ENCODE measurements around the gene CBR4.

CBR4 gene

GRCh38 chr4:169013396-169013795 is 3.3 kb upstream of the CBR4 start:
- Histone ChIP-seq H3K4me3 (ENCODE audit: low read length) (no peak overlapping the region), H3K9me2 (replicated peaks; ENCODE audit: control insufficient read depth, low read length) (no peaks in the 10 kb centered on the region), H4K20me1 (ENCODE audit: control insufficient read depth, insufficient read depth, low read depth, low read length) (no peaks in the 10 kb centered on the region), H3K36me3 (ENCODE audit: control insufficient read depth, low read length) (no peaks in the 10 kb centered on the region; the same call in 1 of the 2 replicates), H3K27ac (ENCODE audit: low read depth, low read length) (no peak overlapping the region), H3K9me3 (ENCODE audit: control insufficient read depth, insufficient read depth, low read length) (no peaks in the 10 kb centered on the region), H3K27me3 (ENCODE audit: control insufficient read depth, low read length) (no peaks in the 10 kb centered on the region), H3K79me2 (ENCODE audit: control insufficient read depth, low read length) (peaks cover 16% of the 10 kb centered on the region), H3F3A (ENCODE audit: control insufficient read depth, insufficient read depth) (no peaks in the 10 kb centered on the region), H3K4me2 (ENCODE audit: low read length) (no peak overlapping the region), H3K4me1 (ENCODE audit: control insufficient read depth, low read length) (peaks cover 10% of the 10 kb centered on the region)
- TF ChIP-seq CTCF (IDR thresholded peaks at IDR 0.05; ENCODE audit: low read depth, low read length, poor library complexity, severe bottlenecking) (no peak), EZH2phosphoT487 (IDR thresholded peaks at IDR 0.05; ENCODE audit: borderline replicate concordance, low read length) (no peak)

- no peaks in the 10 kb centered on the region for H3F3A ChIP-seq (ENCODE audit: control insufficient read depth, insufficient read depth)
- no peaks in the 10 kb centered on the region for H4K20me1 ChIP-seq (ENCODE audit: control insufficient read depth, insufficient read depth, low read depth, low read length)
- H3K27ac ChIP-seq (ENCODE audit: low read depth, low read length) = no peak overlapping the region
- TF ChIP-seq EZH2phosphoT487 (IDR thresholded peaks at IDR 0.05; ENCODE audit: borderline replicate concordance, low read length) = no peak
- no peak for TF ChIP-seq CTCF (IDR thresholded peaks at IDR 0.05; ENCODE audit: low read depth, low read length, poor library complexity, severe bottlenecking)
- peaks cover 19% of the 10 kb centered on the region for H3K4me1 ChIP-seq (ENCODE audit: control insufficient read depth, low read length)
- no peaks in the 10 kb centered on the region; the same call in 1 of the 2 replicates for H3K36me3 ChIP-seq (ENCODE audit: control insufficient read depth, low read length)
- no peak overlapping the region for H3K4me3 ChIP-seq (ENCODE audit: low read length)
- no peak overlapping the region for H3K4me2 ChIP-seq (ENCODE audit: low read length)
- peaks cover 28% of the 10 kb centered on the region for H3K79me2 ChIP-seq (ENCODE audit: control insufficient read depth, low read length)
- H3K27me3 ChIP-seq (ENCODE audit: control insufficient read depth, low read length) = no peaks in the 10 kb centered on the region
- H3K9me2 ChIP-seq (replicated peaks; ENCODE audit: control insufficient read depth, low read length) = no peaks in the 10 kb centered on the region
- no peaks in the 10 kb centered on the region for H3K9me3 ChIP-seq (ENCODE audit: control insufficient read depth, insufficient read depth, low read length)
These were observed 2.0 kb upstream of the CBR4 start for GRCh38 chr4:169012049-169012448.

- H3K4me3 ChIP-seq (ENCODE audit: low read length) = peak overlapping the region; percentile 83
- H3K4me2 ChIP-seq (ENCODE audit: low read length) = peak overlapping the region; percentile 91
- H3K9me3 ChIP-seq (ENCODE audit: control insufficient read depth, insufficient read depth, low read length) = no peaks in the 10 kb centered on the region
- no peaks in the 10 kb centered on the region for H4K20me1 ChIP-seq (ENCODE audit: control insufficient read depth, insufficient read depth, low read depth, low read length)
- no peaks in the 10 kb centered on the region for H3F3A ChIP-seq (ENCODE audit: control insufficient read depth, insufficient read depth)
- no peaks in the 10 kb centered on the region for H3K27me3 ChIP-seq (ENCODE audit: control insufficient read depth, low read length)
- peaks cover 36% of the 10 kb centered on the region for H3K4me1 ChIP-seq (ENCODE audit: control insufficient read depth, low read length)
- peaks cover 22% of the 10 kb centered on the region for H3K36me3 ChIP-seq (ENCODE audit: control insufficient read depth, low read length)
- TF ChIP-seq CTCF (IDR thresholded peaks at IDR 0.05; ENCODE audit: low read depth, low read length, poor library complexity, severe bottlenecking) = peak; percentile 59
- no peak for TF ChIP-seq EZH2phosphoT487 (IDR thresholded peaks at IDR 0.05; ENCODE audit: borderline replicate concordance, low read length)
- H3K79me2 ChIP-seq (ENCODE audit: control insufficient read depth, low read length) = peaks cover 40% of the 10 kb centered on the region
- peak overlapping the region; percentile 64 for H3K27ac ChIP-seq (ENCODE audit: low read depth, low read length)
- no peaks in the 10 kb centered on the region for H3K9me2 ChIP-seq (replicated peaks; ENCODE audit: control insufficient read depth, low read length)
These were observed 550 bp downstream of the CBR4 start for GRCh38 chr4:169009286-169010124.
